GM18502 (cell line): ENCODE data around the gene TRAF3IP3.

Source experiments
- ATAC-seq: cut with Tn5 transposase; IDR thresholded peaks from one replicate; pipeline ENCODE4 v1.9.1; 2021; ENCODE audit warnings: mild to moderate bottlenecking; ENCODE audit not compliant: unreplicated experiment, poor library complexity

The TRAF3IP3 gene

GRCh38 chr1:209755926-209756614 is at the start of gene TRAF3IP3:
Gene TRAF3IP3, plus strand, starts transcription at chr1:209756053. Its CDS starts 3,987 bp downstream, at chr1:209760040.
- peak; percentile 77 for ATAC-seq

GRCh38 chr1:209706622-209707021 is 49.2 kb upstream of the TRAF3IP3 start:
- no peak for ATAC-seq

DNA sequence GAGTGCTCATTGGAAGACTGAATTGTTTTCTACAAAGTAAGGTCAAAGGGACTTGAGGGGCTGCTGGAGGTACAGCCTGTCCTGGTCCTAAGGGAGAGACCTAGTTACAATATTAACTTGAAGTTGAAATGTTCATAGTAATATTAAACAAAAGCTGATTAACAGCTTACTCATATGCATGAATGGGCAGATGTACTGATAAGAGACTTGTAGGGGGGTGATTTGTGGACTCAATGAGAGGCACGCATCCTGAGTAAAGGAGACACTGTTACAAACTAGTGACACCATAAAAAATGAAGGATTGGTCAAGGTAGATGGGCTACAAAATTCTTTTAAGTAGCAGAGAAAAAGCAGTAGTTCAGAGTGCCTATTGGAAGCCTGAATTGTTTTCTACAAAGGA is 48.5 kb upstream of the TRAF3IP3 start:
- ATAC-seq: no peak

- no peak for ATAC-seq
Measured at GRCh38 chr1:209708297-209708696, 47.6 kb upstream of the TRAF3IP3 start.

DNA sequence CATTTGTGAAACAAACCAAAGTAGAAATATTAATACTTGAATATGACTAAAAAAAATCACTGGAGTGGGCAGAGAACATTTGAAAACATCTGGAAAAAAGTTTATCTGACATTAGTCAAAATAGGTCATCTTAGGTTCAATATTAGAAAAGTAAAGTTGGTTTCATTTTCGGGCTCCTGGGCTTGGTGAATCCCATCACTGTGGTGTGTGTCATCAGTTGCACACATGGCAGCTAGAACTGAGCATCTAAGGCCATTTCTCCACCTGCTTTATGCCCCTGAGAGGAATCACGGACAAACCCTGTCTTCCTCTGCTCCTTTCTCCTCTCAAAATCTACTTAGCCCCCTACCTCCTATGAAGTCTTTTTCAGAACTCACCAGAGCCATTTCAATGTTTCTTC is 45.8 kb upstream of the TRAF3IP3 start:
- ATAC-seq: no peak

DNA sequence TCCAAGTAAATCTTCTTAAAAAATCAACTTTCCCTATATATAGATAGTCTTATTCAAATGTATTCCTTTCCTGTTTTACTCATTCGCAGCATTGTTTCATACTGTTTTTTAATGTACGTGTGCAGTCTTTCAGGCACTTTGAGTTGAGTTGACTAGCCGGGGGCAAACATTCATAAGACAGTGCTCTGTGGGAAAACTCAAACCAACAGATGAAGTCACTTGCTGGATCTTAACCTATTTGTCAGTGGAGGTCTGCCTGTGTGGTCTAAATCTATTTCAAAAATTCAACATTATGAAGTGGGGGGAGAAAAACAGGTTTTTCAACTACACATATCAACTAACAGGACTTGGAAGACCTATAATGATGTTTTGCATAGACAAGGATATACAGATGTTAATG is 45.0 kb upstream of the TRAF3IP3 start:
- no peak for ATAC-seq

- ATAC-seq: no peak
Measured at GRCh38 chr1:209714338-209714737, 41.5 kb upstream of the TRAF3IP3 start.

DNA sequence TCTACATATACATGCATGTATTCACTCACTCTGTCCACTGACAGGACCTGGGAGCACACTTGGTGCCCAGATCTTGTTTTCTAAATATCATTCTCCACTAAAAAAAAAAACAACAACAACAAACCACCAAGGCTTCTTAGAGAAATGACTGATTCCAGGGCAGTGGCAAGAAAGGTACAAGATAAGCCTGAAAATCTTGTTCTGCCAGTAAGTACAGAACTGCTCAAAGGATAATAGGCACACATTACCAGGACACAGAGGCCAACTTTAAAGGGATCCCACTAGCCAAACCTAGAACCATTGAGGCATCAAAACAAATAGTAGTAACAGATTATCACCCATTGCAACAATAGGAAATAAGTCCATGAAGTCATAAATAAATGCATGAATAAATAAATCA is 40.5 kb upstream of the TRAF3IP3 start:
- no peak for ATAC-seq

GRCh38 chr1:209717818-209718217 is 38.0 kb upstream of the TRAF3IP3 start:
- no peak for ATAC-seq

GRCh38 chr1:209720326-209720725 is 35.5 kb upstream of the TRAF3IP3 start:
- ATAC-seq: no peak

GRCh38 chr1:209720826-209721225 is 35.0 kb upstream of the TRAF3IP3 start:
- ATAC-seq: no peak

DNA sequence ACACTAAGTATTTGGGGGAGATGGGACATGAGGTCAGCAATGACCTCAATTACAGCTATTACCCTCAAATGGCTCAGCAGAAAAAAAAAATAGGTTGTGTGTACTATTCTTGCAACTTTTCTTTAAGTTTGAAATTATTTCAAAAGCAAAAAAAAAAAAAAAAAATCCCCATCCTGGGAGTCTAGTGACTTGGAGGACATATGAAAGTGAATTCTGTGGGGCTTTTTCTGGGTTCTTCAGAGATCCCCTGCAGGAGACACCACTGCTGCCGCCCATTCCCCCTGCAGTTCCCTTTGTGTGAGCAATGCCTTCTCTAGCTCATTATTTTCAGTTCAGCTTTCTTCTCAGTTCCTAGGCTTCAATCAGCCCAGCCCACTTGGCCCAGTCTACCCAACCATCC is 34.5 kb upstream of the TRAF3IP3 start:
- ATAC-seq: no peak

DNA sequence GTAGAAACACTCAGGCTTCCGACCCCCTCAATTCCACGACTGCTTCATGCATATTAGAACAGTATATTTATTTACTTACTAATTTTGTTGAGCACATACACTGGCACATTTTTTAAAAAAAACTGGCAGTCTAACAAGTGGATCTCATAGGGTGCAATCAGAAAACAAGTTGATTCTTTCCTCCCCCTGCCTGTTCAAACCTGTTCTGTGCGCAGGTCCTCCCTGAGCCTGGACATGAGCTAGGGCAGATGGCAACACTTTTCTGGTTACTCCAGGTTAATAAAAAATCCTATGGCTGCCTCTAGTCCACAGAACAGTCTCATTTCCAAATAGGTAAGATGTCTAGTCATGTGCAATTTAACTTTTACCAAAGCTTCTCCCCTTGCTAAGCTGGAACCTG is 32.6 kb upstream of the TRAF3IP3 start:
- no peak for ATAC-seq

DNA sequence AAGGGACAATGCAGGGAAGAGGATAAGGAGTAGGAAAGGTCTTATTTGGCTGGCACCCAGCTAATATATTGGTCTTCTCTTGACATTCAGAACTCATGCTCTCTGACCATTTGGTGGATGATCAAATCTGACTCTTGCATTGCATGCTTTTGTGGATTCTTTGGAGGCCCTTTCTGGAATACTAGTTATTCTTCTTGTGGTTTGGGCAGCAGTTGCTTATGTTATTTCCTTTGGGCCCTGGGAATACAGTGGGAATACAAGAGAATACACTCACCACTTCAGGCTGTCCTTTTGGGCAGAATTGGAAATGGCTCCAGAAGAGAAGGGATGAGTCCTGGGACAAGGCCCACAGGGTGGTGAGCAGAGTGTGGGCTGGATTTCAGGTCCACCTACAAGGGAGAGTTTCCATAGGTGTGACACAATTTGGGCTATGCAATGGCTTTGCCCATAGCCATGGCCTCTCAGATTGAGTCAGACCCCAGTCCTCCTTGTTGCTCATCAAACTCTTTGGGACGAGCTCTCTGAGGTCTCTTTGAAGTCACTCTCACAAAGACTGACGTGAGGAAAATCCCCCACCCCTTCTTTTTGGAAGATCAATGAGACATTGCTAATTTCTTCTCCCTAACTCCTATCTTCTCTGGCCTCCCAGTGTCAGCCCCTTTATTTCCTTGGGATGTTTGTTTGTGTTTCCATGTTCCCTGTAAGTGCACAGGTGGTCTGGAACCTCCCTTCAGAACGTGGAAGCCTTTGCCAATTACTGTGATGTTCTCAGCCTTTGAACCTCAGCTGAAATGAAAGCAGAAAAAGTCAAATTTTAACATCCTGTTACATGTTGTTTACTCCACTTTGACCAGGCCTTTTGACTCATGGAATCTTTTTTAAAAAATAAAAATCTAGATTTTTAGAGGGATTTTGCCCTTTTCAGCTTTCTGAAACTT is 31.8 kb upstream of the TRAF3IP3 start:
- no peak for ATAC-seq

DNA sequence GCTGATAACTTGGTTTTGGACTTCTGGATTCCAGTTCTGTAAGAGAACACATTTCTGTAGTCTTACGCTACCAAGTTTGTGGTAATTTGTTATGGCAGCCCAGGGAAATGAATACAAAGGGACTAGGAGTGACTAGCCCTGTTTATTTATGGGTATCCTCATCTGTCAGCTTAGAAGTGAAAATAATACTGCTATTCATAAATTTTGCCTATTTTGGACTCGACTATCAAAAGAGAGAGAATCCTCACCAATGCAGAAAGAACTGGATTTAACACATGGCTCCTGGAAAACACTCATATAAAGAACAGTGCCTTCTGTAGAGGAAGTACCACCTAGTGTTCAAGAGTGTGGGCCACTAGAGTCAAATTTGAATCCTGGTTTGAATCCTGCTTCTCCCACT is 28.6 kb upstream of the TRAF3IP3 start:
- ATAC-seq: no peak

DNA sequence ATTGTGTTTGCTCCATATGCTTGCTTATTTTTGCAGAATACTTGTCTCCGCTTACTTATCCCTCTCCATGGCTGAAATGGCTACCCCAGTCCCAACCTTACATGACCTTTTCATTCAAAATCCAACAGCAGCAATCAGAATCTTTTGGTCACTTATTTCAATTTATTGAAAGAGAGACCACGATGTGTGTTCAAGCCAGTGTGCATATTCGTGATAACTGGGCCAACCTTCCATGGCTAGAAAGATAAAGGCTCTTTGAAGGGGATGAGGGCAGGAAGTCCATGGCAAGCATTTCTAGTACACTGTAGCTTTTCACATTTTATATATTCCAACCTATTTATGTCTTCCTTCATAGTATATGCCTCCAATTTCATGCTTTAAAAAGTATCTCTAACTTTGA is 28.1 kb upstream of the TRAF3IP3 start:
- ATAC-seq: no peak

- no peak for ATAC-seq
Measured at GRCh38 chr1:209728466-209728865, 27.4 kb upstream of the TRAF3IP3 start.

GRCh38 chr1:209729436-209729835 is 26.4 kb upstream of the TRAF3IP3 start:
- no peak for ATAC-seq

DNA sequence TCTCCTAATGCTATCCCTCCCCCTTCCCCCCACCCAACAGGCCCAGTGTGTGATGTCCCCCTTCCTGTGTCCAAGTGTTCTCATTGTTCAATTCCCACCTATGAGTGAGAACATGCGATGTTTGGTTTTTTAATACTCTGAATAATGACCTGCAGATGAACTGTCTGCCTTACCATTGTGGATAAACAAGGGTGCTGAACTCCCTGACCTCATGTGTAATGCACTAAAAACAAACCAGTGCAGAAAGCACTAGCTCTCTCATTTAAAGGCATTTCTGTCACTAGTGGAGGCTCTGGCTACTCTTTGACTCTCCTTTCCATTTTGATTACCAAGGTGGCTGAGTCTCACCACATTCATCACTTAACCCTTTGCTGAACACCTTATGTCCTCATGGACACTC is 23.1 kb upstream of the TRAF3IP3 start:
- no peak for ATAC-seq

- ATAC-seq: no peak
Measured at GRCh38 chr1:209733409-209734192, 22.3 kb upstream of the TRAF3IP3 start.
